ENCODE measurements around the gene SPRY1. TPM values are rescaled to one million over a fixed set of nuclear protein-coding genes. Genes with fewer than 3 reads are reported as not detected.

Gene SPRY1
- total and polyA plus RNA-seq, 9 of the 15 experiments (the other 6 are each of a cell fraction or from before 2014, with no cell fraction given) = 0.18 to 1.9 (median 0.45) TPM; not detected in 1

- TF ChIP-seq DPF2 (IDR thresholded peaks at IDR 0.05) (0 out of 2 replicates have a peak, but pooled peaks have one; percentile 33), CBFA2T3 (IDR thresholded peaks at IDR 0.05) (peak; percentile 85), ZNF398 (CRISPR knock-in tag; IDR thresholded peaks at IDR 0.05) (no peak), ESRRA (IDR thresholded peaks at IDR 0.05; ENCODE audit: borderline replicate concordance, low read depth) (0 out of 2 replicates have a peak, but pooled peaks have one; percentile 45), ZBTB17 (CRISPR knock-in tag; IDR thresholded peaks at IDR 0.05) (no peak), ZNF12 (CRISPR knock-in tag; IDR thresholded peaks at IDR 0.05) (no peak), GTF2E2 (tag; IDR thresholded peaks at IDR 0.05) (no peak), MTA3 (IDR thresholded peaks at IDR 0.05; ENCODE audit: borderline replicate concordance) (no peak), ZNF212 (CRISPR knock-in tag; IDR thresholded peaks at IDR 0.05) (no peak), TCF15 (CRISPR knock-in tag; IDR thresholded peaks at IDR 0.05) (no peak), ZNF668 (CRISPR knock-in tag; IDR thresholded peaks at IDR 0.05) (no peak), ZNF79 (CRISPR knock-in tag; IDR thresholded peaks at IDR 0.05; ENCODE audit: low read depth) (no peak), ELF2 (CRISPR knock-in tag; IDR thresholded peaks at IDR 0.05) (no peak), TRIM24 (IDR thresholded peaks at IDR 0.05) (peak; percentile 37 to 56; a peak in 2 of 4 replicates), LEF1 (IDR thresholded peaks at IDR 0.05) (no peak), ZNF75A (CRISPR knock-in tag; IDR thresholded peaks at IDR 0.05) (no peak), ZNF518B (CRISPR knock-in tag; IDR thresholded peaks at IDR 0.05) (no peak), NFATC3 (IDR thresholded peaks at IDR 0.05) (no peak), RBM22 (IDR thresholded peaks at IDR 0.05; ENCODE audit: low read depth, low read length, poor library complexity, severe bottlenecking) (no peak), CREBBP (IDR thresholded peaks at IDR 0.05; ENCODE audit: low read depth, low read length) (no peak), CC2D1A (IDR thresholded peaks at IDR 0.05) (0 out of 2 replicates have a peak, but pooled peaks have one; percentile 25), TBP (optimal IDR thresholded peaks at IDR 0.05; ENCODE audit: low read depth, low read length) (no peak), TAF7 (tag; IDR thresholded peaks at IDR 0.05) (no peak), NR2F6 (CRISPR knock-in tag; IDR thresholded peaks at IDR 0.05) (no peak), ZNF274 (IDR thresholded peaks at IDR 0.05; ENCODE audit: borderline replicate concordance, low read depth, low read length) (no peak), CBFB (CRISPR knock-in tag; IDR thresholded peaks at IDR 0.05) (no peak)
These were observed 47.7 kb downstream of the SPRY1 start (continued) for GRCh38 chr4:123444290-123444731.

Measured in K562 (cell line).